GM19351 (cell line): ENCODE measurements around the gene CLIC5.

Source experiments
- ATAC-seq: cut with Tn5 transposase; IDR thresholded peaks from one replicate; pipeline ENCODE4 v1.9.1; 2021; ENCODE audit warnings: mild to moderate bottlenecking, moderate library complexity; ENCODE audit not compliant: unreplicated experiment

CLIC5 gene

DNA sequence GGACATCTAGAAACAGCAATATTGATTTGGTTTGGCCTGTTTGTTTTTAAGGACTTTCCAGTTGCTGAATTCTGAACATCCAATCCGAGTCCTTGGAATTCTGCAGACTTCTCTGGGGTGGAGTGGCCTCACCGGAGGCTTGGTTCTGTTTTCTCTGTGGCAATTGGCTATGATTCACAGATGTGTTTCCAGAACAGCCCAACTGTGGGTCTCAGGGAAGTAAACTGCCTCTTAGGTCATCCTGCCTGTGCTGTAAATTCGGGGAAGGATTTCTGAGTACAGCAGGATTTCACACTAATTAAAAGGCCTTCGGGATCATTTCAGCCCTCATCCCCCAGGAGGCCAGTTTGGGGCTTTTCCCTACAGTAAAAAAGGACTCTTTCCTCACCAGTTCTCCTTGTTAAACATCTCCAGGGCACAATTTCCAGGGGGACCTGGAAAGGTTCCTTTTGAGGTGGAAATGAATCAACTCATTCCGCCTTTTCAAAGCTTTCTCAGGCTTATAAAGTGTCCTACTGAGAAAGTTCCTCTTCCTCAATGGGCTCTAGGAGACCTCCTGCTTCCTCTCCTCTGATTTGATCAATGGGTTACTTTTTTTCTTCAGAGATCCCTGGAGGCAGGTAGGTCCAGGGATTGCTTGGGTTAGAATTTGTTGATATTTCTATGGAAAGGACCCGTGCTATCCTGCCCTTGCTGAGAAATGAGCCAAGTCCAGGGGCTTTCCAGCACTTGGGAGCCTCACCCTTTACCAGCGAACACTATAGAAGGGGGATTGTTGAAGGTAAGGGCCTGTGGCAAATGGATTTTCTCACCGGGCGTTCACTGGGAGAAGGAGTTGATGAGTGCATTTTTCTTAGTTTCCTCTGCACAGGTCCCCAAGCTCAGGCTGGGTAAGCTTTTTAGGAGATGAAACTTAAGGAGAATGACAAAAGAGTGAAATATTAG is 114.6 kb downstream of the CLIC5 start:
- ATAC-seq = no peak

DNA sequence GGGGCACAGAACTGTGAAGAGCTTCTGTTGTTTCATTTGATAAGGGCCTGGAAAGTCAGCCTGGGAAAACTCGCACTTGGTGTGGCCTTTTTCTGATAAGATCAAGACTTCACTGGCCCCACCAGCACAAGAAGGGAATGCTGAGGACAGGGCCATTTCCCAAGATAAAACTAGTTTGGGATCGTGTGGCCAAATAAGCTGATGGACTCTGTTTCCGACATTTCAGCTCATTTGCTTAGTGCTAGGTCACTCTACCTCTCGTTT is 116.0 kb downstream of the CLIC5 start:
- no peak for ATAC-seq

DNA sequence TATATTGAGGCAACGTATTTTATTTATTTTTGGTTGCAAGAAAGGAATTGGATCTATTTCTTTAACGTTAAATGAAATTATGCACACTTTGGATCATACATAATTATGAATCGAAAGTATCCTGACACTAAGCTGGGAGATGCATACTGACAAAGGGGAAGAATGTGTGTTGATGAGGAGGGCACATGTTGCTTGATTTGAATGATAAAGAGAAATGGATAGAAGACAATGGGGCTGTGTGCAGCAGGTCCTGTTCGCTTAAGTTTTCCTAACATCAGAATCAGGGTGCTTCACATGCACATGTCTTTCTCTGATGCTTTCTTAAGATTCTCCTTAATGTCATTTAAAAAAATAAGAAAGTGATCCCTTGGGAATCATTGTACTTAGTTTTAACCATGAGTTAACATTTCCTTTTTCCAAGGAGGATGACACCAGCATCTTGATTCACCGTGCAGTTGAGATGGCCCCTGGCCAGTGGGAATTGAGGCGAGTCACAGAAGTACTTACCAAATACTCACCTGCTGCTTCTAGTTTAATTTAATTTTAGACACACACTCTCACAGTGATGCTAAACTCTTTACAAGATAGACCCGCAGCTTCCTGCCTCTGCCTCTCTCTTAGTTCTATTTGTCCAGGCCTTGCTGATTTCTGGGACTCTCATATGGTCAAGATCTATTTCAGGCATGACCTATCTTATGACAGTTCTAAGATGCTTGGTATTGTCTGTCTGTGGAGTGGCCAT is 116.5 kb downstream of the CLIC5 start:
- no peak for ATAC-seq

DNA sequence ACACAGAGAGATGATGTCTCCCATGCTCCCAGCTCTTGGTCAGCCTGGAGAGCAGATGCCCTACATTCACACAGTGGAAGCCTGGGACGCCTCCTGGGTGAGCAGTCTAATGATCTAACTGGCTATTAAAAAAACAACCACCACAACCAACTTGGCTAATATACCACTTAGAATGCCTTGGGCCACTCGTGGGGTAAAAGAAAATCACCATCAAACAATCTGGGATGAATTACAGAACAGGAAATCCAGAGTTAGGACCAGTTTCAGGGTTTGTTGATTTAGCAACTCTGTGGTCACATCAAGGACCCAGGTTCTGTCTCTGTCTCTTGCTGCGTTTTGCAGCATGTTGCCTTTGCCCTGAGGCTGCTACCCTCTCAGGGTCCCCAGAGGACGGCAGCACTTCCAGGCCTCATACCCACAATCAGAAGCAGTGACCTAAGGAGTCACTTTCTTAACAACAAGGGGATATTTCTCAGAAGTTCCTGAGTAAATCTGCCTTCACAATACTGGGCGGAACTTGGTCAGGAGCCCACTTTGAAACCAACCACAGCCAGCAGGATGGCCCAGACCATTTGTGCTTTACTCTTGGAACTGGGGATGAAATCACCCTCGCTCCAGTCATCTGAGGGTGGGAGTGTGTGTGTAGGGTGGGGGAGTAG is 118.7 kb downstream of the CLIC5 start:
- ATAC-seq = no peak

DNA sequence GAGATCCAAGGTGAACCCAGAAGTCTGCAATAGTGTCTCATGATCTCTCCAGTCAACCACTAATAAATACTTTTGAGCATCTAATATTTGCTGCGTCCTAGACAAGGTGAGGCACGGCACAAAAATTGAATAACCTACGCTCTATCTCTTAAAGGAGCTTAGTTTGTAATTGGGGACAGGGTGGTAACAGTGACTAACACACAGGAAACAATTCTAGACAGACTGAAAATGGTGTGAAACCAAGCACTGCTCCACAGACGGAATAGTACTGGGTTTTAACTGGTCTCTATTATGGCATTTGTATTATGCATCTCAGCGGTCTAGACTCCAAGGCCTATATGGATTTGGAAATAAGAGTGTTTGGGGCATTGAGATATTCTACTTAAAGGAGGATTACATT is 120.1 kb downstream of the CLIC5 start:
- ATAC-seq = no peak

DNA sequence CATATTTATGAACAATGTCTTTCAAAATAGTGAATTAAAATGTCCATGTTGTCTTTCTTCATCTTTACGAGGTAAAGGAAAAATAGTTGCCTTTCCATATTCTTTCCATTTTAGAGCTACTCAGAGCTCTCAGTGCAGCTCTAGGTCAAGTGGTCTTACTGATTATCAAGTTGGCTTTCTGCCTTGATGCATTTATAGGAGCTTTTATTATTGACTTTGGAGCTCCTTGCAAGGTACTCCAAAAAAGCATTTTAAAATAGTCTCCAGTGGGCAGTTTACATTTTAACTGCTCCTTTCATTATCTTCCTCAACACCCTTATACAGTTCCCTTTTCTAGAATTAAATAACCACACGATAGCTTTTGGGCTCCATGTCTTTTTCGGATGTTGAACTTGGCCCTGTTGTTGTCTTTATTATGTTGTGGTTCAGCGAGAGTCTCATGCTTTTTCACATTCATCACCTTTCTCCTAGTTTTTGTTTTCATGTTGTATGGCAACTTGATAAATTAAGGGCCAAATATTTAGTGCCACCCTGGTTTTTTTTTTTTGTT is 122.9 kb downstream of the CLIC5 start:
- ATAC-seq = no peak

- ATAC-seq = no peak
Observed at GRCh38 chr6:45892196-45892595, 123.5 kb downstream of the CLIC5 start.

GRCh38 chr6:45886776-45887175 is 128.9 kb downstream of the CLIC5 start:
- no peak for ATAC-seq

DNA sequence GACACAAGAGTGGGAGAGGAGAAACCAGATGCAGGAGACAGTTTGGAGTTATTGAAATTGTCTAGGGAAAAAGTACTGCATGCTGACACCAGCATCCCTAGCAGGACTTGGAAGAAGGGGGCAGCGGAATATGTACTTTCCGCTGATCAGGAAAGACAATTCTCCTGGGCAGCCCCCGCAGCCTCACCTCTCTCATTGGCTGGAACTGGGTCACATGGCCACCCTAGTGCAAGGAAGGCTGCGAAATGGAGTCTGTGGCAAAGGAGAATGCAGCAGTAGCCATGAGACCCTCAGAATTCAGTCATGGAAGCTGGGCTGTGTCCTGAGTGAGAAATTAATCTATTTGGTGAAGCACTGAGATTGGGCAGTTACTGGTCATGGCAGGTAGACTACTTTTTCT is 131.3 kb downstream of the CLIC5 start:
- no peak for ATAC-seq

- ATAC-seq = no peak
Observed at GRCh38 chr6:45882671-45883070, 133.0 kb downstream of the CLIC5 start.

DNA sequence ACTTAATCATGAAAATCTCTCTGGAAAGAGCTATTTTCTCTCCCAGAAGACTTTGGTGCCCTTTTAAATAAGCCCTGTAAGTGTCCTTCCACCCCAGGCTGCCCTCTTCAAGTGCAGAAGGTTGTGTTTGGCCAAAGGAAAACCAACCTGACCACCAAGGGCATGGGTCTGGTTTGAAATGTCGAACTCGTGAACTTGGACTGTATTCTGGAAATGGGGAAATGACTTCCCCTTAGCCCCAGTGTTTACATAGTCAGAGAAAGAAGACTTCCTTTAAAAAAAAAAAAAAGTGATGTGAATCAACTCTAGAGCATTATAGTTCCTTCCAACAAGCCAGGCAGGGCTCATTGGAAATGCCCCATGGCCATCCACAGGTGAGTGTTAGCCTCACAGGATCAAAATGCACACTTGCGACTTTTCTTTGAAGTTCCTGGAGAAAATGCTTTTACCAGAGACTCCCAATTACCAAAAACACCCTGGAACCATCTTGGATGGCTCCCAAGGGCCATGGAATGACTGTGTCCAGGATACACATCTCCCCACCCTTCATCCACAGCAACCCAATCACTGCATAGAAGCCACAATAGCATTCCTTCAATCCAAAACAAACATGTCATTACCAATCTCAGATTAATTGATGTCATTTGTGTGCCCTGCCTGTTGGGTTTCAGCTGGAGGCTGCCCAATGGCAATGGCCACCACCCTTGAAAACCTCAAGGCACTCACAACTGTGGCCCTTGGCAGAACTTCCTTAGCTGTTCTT is 133.8 kb downstream of the CLIC5 start:
- ATAC-seq = no peak

DNA sequence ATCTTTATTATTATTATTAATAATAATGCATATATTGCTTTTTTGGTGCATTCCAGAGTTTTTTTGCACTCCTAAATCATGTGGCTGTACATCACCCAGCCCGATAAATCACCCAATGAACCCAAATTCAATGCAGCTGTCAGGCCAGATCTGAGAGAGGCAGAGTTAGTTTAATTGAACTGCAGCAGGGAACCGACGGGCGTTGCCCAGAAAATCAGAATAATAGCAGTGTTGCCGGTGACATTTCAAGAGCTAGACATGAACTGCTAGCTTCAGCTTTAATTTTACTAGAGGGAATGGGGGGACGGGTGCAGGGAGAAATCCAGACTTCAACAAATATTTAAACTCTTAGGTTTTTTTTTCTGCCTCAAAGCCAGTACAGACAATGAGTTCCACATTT is 135.0 kb downstream of the CLIC5 start:
- no peak for ATAC-seq

- no peak for ATAC-seq
Observed at GRCh38 chr6:45880159-45880558, 135.5 kb downstream of the CLIC5 start.

- ATAC-seq = no peak
Observed at GRCh38 chr6:45877970-45878590, 137.6 kb downstream of the CLIC5 start.

DNA sequence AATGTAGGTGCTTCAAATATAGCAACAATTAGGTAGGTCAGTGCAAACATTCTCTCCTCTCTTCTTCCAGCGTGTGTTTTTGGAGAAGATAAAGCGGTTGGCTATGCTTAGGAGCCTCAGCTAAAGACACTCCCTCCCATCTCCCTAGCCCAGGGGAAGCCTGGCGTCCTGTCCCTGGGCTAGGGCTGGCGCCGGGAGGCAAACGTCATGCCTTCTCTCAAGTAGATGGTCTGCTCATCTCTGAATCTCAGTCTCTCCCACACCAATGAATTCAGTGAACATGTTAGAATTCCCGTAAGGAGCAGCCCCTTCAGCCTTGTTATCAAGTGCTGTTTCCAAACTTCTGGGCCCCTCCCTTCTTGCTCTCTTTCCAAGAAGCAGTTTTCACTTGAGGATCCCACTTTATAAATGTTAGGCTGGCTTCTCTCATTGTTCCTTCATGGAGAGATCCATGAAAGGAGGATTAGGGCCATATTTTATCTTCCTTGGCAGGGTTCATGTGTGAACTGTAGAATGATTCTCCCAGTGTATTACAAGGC is 142.8 kb downstream of the CLIC5 start:
- no peak for ATAC-seq

- no peak for ATAC-seq
Observed at GRCh38 chr6:45870531-45870930, 145.1 kb downstream of the CLIC5 start.

DNA sequence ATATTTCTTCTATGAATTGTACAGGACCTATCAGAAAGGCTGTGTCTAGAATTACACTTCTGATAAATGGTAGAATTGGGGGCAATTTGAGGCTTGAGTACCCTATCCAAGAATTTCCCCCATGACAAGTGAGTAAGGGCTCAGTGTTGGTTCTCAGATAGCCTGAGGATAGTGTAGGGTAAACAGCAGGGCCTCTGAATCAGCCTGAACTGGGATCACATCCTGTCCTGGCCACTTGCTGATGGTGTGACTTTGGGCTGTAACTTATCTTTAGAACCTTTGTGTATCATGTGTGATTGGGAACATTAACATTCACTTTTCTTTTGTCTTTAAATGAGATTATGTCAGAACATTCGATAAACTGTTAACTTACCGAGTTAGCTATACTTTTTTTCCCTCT is 151.0 kb downstream of the CLIC5 start:
- no peak for ATAC-seq

GRCh38 chr6:45858691-45859090 is 157.0 kb downstream of the CLIC5 start:
- no peak for ATAC-seq

- ATAC-seq = no peak
Observed at GRCh38 chr6:45857827-45858226, 157.8 kb downstream of the CLIC5 start.
